Stimulated activated CD4-positive, alpha-beta T cell treated with anti-CD3 and anti-CD28 coated beads, Interleukin-1b, Interleukin-23, amount 100 ng/mL, for 4 hours (primary cell): Measurements from ENCODE around the gene VPS37D.

ENCODE experiments used
- DNase-seq, 2 donors: peaks; one replicate each; pipeline ENCODE4 v3.0.0-alpha.2; 2020; ENCODE audit warnings: low read depth in 2 of 2

Gene VPS37D

GRCh38 chr7:73680501-73680900, 12.9 kb downstream of the VPS37D start:
- no peak for DNase-seq

GRCh38 chr7:73681031-73681430, 13.4 kb downstream of the VPS37D start:
- DNase-seq: no peak

GRCh38 chr7:73682745-73683055, 15.1 kb downstream of the VPS37D start:
- DNase-seq: no peak

DNA sequence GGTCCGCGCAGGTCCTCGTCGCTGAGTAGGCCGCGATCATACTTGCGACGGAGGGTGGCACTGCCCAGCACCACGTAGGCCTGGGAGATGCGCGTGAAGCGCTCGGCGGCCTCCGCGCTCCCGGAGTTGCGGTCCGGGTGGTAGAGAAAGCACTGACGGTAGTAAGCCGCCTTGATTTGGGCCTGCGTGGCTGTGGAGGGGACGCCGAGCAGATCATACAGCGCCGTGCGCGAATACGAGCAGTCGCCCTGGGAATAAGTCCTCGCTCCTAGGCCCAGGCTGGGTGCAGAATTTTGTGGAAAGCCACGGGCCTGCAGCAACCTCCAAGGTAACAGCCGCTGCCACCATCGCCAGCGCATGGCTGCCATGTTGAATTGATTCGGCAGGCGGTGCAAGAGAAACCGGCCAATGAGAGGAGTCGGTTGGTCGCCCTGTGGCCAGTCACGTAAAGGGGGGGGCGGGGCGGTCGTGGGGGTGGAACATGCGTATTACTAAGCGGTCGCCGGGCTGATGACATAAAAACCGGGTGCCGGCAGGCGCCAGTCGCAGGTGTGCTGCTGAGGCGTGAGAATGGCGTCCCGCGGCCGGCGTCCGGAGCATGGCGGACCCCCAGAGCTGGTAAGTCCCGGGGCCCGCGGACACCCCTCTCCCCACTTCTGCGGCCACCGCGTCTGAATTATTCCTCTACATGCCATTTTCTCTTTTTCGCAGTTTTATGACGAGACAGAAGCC, 15.6 kb downstream of the VPS37D start, which contains the start of the genes BUD23 and DNAJC30:
TSS of gene BUD23 (plus strand) at position 542 of the 732 bp plus-strand sequence. CDS start at position 571, 29 bp downstream.
TSS of gene DNAJC30 (minus strand) at position 398 of the 732 bp plus-strand sequence. CDS start at position 368, 30 bp downstream.
- DNase-seq: peak; percentile 98

DNA sequence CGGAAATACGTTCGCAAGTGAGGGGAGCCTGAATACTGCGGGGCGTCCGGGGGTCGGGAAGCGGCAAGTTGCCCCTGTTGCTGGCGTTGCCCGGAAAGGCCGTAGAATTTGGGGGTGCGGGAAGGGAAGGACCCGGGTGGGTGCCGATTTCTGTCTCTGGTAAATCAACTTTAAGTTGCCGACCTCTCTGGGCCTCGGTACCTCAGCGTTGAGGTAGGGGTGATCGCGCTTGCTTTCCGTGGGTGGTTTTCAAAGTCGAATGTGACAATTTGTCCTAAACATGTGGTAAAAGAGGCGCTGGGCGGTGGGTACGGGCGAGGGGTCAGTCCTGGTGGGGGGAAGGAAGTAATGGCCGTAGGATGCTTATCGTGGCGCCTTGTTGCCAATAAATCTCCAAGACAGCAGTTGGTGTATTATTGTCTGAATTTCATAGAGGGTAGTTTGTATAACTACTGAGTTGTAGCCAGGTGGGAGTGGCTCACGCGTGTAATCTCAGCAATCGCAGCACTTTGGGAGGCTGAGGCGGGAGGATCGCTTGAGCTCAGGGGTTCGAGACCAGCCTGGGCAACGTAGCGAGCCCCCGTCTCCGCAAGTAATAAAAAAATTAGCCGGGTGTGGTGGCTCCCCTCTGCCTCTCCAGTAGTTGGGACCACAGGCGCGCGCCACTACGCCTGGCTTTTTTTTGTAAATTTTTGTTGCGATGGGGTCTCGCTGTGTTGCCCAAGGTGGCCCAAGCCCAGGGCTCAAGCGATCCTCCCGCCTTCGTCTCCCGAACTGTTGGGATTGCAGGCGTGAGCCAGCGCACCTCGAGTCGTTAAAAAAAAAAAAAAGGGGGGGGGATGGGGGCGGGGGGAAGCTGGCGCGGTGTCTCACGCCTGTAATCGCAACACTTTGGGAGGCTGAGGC, 16.4 kb downstream of the VPS37D start:
- DNase-seq: no peak

DNA sequence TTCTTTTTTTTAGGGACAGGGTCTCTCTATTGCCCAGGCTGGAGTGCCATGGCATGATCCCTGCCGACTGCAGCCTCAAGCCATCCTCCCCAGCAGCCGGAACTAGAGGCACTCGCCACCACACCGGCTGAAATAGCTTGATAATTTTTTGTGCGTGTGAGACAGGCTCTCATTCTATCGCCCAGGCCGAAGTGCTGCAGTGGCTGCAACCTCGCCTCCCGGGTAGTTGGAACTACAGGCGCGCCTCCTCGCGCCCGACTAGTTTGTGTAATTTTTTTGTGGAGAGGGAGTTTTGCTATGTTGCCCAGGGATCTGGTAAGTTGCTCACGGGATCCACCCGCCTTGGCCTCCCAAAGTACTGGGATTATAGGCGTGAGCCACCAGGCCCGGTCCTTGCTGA, 17.7 kb downstream of the VPS37D start:
- DNase-seq: no peak

- no peak for DNase-seq
Observed at GRCh38 chr7:73688288-73688687, 20.7 kb downstream of the VPS37D start.

DNA sequence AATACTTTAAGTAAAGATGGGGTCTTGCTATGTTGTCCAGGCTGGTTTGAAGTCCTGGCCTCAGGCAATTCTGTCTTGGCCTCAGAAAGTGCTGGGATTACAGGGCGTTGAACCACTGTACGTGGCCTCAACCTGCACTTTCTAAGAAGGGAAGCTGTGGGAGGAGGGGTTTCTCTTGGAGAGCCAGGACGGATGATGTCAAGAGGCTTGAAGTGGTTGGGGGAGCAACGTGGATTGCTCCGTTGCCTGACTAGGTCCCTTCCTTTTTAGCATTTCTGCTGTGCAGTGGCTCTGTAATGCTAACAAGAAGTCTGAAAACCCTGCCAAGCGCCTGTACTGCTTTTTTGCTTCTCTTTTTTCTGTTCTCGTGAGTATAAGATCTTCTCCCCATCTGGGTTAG, 23.0 kb downstream of the VPS37D start:
- no peak for DNase-seq

- DNase-seq: no peak
Observed at GRCh38 chr7:73696372-73696771, 28.7 kb downstream of the VPS37D start.

DNA sequence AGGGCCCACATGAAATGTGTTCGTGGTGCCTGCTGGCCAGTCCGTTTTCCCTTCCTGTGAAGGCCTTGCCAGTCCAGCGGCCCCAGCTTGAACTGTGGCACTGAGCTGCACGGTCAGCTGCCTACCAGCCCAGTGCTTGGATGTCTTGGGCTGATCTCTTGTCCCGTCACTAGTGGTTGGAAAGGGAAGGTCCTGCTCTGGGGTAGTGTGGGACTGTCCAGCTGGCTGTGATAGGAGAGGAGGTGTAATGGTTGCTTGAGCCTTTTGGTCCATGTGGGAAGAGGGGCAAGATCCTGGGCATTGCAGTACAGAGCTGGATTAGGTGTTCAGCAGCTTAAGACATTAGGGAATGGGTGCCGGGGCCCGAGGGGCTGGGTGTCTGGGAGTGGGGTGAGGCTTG, 30.8 kb downstream of the VPS37D start:
- no peak for DNase-seq

GRCh38 chr7:73699370-73700068, 31.9 kb downstream of the VPS37D start:
- DNase-seq: no peak

GRCh38 chr7:73700069-73700423, 32.4 kb downstream of the VPS37D start:
- DNase-seq: no peak

- no peak for DNase-seq
Observed at GRCh38 chr7:73700581-73701134, 33.0 kb downstream of the VPS37D start.

DNA sequence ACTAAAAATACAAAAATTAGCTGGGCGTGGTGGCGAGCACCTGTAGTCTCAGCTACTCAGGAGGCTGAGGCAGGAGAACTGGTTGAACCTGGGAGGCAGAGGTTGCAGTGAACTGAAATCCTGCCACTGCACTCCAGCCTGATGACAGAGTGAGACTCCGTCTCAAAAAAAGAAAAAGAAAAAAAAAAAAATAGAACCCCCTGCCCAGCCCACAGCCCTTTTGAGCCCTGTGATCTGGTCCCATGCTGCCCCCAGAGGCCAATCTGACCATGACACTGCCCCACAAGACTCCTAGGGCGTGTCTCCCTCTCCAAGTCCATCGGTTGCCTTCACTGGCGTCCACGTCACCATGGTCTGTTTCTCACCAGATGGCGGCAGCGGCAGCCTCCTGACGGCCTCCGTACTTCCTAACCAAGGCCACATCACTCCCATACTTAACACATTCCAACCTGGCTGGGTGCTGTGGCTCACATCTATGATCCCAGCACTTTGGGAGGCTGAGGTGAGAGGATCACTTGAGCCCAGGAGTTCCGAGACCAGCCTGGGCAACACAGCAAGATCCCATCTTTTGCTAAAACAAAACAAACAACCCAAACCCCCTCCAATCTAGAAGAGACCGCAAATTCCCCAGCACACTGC, 33.8 kb downstream of the VPS37D start:
- no peak for DNase-seq

DNA sequence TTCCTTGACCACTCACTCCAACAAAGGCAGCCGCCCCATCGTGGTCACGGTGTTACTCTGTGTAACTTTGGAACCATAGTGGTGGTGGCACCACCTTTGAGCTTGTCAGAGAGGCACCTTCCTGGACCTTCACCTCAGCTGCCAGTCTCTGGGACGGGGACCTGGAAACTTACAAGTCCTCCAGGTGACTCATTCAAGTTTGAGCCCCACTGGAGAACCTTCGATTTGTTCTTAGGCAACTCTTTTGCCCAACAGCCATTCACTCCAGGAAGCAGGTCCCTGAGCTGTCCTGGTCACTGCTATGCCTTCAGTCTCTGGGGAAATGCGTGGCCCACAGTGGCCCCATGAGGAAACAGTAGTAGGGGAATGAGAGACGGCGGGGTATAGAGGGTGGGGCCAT, 34.6 kb downstream of the VPS37D start:
- no peak for DNase-seq

GRCh38 chr7:73702665-73703064, 35.0 kb downstream of the VPS37D start:
- no peak for DNase-seq

- DNase-seq: no peak
Observed at GRCh38 chr7:73703225-73703624, 35.6 kb downstream of the VPS37D start.

DNA sequence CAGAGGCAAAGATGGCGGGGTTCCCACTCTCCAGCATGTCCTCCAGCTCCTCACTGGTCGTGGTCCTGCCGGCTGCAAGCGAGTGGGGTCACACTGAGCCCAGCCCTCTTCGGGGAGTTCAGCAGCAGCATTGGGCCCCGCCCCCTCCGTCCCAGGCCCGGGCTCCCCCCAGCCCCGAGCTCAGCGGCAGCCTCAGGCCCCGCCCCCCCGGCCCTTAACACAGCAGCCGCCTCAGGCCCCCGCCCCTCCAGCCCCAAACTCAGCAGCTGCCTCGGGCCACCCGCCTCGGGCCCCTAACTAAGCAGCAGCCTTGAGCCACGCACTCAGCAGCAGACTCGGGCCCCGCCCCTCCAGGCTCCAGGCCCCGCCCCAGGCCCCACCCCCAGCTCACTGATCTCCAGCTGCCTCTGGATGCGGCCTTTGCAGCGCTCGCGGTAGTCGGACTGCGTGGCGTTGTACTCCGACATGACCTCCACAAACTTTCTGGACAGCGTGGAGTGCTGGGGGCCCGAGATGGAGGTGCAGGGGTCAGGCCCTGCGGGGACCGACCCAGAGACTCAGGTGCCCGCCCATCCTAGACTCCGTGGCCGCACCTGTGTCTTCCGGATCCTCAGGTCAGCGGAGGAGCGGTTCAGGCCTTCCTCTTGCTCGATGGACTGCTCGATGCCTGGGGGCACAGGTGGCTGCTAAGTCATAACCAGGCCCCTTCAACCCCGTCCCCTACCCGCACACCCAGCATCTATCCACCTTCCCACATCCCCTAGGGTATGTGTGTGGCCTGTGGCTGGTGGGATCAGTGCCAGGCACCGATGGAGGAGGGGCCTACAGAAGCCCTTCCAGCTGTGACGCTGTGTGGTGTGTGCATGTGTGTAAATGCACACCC, 36.4 kb downstream of the VPS37D start:
- peak in 1 of 2 donors; percentile 45 for DNase-seq

DNA sequence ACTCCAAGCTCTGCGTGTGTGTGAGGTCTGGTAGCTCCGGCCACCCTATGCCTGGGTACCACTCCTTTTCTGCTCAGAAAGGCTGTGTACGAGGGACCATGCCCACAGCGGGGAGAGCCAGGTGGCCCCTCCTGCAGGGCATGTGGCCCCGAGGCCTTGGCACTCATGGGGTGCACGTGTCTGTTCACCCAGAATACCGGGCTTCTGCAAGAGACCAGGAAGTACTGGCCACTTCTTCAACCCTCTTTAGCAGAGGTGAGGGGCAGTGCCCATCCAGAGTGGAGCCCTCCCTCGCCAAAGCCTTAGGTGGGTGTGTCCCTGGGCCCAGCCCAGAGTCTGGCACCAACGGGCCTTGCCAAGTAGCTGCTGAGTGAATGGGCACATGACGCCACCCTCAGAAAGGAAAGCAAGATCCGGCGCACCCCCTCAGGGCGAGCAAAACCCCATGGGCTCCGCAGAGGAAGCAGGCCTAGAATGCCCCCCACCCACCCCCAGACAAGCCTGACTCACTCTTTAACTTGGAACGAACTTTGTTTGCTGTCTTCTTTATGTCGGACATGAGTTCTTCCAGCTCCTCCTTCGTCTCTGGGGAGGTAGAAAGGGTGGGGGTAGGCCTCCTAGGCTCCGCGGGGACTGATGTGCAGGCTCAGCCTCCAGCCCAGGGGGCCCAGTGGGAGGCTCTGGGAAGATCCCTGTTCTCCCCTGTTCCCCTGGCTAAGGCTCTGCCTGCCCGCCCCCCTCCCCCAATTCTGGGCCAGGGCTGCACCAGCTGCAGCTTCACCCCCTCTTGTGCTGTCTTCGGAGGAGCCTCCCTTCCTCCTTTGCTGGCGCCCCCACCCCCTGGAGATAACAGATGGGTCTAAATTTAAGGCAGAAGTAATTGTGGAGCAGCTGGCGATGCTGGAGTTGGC, 37.3 kb downstream of the VPS37D start:
- DNase-seq: no peak

DNA sequence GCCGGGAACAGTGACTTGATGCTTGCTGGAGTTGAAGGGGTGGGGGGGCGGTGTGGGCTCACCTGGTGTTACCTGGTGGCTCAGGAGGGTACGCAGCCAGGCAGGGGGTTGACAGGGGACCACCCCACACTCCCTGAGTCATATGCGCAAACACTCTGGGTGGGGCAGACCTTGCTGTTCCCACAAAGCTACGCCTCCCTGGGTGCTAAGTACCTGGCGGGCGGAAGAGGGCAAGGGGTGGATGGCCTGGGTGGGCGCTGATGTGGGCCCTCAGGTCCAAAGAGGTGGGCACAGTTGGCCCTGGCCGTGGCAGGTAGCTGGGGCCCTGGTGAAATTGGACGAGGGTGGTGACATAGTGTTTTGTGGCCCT, 37.9 kb downstream of the VPS37D start:
- no peak for DNase-seq
